Measurements from ENCODE around the gene CHRNG.

CHRNG gene

DNA sequence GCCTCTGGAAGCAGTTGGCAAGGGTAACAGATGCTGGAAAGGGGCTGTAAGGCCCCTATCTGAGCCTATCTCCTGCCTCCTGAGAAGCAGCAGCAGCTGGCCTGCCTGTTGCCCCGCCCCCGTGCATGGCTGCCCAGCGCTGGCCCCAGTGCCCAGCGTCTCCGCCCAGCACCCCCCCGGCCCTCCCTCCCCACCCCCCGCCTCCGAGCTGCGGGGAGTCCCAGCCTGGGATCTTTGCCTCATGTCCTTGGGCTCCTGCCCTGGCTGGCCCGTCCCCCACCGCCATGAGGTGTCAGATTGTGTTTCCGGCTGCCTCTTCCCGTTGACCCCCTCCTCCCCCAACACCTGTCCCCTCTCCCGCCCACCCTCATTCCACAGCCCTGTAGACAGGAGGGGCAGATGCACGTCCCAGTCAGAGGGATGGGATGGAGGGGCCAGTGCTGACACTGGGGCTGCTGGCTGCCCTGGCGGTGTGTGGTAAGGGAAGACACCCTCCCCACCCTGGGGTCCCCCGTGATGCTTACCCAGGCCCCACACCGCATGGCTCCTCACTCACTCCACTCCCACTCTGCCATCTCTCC lies 13.6 kb upstream of the CHRNG start, which contains the start of gene CHRND:
Gene CHRND (plus strand): TSS at position 370 of the 581 bp plus-strand sequence. CDS start 56 bp downstream, at position 426.
- H3K27ac ChIP-seq, result no peak within 1 kb of the TSS
- no peaks in the 10 kb centered on the region for H3K36me3 ChIP-seq
- no peak within 1 kb of the TSS for H3K4me3 ChIP-seq (ENCODE audit: low read depth in 1 of 2, low read length in 1 of 2)
- H3K4me1 ChIP-seq (ENCODE audit: control insufficient read depth in 1 of 2, insufficient read depth in 1 of 2, low read depth in 1 of 2, low read length in 1 of 2), result peaks cover 0 to 9% of the 10 kb centered on the region in 2 experiments
- H3K27me3 ChIP-seq, result peaks cover 83% of the 10 kb centered on the region
- no peaks in the 10 kb centered on the region for H3K9me3 ChIP-seq
- TF ChIP-seq, protein P1, sequence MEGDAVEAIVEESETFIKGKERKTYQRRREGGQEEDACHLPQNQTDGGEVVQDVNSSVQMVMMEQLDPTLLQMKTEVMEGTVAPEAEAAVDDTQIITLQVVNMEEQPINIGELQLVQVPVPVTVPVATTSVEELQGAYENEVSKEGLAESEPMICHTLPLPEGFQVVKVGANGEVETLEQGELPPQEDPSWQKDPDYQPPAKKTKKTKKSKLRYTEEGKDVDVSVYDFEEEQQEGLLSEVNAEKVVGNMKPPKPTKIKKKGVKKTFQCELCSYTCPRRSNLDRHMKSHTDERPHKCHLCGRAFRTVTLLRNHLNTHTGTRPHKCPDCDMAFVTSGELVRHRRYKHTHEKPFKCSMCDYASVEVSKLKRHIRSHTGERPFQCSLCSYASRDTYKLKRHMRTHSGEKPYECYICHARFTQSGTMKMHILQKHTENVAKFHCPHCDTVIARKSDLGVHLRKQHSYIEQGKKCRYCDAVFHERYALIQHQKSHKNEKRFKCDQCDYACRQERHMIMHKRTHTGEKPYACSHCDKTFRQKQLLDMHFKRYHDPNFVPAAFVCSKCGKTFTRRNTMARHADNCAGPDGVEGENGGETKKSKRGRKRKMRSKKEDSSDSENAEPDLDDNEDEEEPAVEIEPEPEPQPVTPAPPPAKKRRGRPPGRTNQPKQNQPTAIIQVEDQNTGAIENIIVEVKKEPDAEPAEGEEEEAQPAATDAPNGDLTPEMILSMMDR (IDR thresholded peaks at IDR 0.05), result no peak

DNA sequence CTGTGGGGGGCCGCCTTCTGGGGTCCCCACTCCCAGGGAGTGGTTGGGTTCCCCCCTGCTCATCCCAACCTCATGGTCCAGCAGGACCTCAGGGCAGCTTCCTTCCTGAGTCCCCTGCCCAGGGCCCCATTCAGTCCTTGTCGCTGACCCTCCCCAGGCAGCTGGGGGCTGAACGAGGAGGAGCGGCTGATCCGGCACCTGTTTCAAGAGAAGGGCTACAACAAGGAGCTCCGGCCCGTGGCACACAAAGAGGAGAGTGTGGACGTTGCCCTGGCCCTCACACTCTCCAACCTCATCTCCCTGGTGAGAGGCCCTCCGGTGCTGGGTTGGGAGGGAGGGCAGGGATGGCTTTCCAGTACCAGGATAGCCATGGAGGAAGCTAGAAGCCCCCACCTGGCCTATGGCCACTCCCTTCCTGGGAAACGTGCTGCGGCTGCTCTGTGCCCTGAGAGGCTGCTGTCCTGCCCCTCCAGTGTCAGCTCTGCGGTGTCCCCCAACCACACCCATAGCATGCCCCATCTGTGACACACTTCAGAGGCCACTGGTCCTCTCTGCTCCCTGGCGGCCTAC lies 13.0 kb upstream of the CHRNG start:
- Histone ChIP-seq H3K9me3 (no peaks in the 10 kb centered on the region), H3K36me3 (no peaks in the 10 kb centered on the region), H3K4me1 (ENCODE audit: control insufficient read depth in 1 of 2, insufficient read depth in 1 of 2, low read depth in 1 of 2, low read length in 1 of 2) (peaks cover 0 to 9% of the 10 kb centered on the region in 2 experiments), H3K4me3 (ENCODE audit: low read depth in 1 of 2, low read length in 1 of 2) (no peak overlapping the region), H3K27me3 (peaks cover 78% of the 10 kb centered on the region), H3K27ac (no peak overlapping the region)
- TF ChIP-seq, protein P1 (IDR thresholded peaks at IDR 0.05), result no peak

DNA sequence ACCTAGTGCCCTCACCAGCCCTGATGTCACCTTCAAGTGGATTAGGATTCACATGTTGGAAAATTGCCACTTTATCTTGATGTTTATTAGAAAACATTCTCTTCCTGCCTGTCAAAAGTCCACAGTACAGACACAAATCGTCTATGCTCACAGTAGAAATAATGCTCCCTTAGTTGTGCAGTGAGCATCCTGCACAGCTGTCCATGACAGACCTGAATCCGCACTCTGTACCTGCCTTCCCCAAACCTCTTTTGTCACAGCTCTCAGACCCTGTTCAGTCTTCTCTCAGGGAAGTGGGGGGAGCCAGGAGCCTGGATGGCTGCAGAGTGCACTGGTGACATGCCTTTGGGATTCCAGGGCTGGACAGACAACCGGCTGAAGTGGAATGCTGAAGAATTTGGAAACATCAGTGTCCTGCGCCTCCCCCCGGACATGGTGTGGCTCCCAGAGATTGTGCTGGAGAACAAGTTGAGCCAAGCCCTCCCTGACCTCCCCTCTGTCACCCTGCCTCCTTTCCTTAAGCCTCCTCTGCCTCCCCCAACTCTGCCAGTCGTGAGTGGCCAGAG lies 11.5 kb upstream of the CHRNG start:
- Histone ChIP-seq H3K36me3 (no peaks in the 10 kb centered on the region), H3K4me3 (ENCODE audit: low read depth in 1 of 2, low read length in 1 of 2) (no peak overlapping the region), H3K4me1 (ENCODE audit: control insufficient read depth in 1 of 2, insufficient read depth in 1 of 2, low read depth in 1 of 2, low read length in 1 of 2) (no peaks in the 10 kb centered on the region), H3K9me3 (no peaks in the 10 kb centered on the region), H3K27ac (no peak overlapping the region), H3K27me3 (peaks cover 62% of the 10 kb centered on the region)
- TF ChIP-seq, protein P1 (IDR thresholded peaks at IDR 0.05), result no peak

DNA sequence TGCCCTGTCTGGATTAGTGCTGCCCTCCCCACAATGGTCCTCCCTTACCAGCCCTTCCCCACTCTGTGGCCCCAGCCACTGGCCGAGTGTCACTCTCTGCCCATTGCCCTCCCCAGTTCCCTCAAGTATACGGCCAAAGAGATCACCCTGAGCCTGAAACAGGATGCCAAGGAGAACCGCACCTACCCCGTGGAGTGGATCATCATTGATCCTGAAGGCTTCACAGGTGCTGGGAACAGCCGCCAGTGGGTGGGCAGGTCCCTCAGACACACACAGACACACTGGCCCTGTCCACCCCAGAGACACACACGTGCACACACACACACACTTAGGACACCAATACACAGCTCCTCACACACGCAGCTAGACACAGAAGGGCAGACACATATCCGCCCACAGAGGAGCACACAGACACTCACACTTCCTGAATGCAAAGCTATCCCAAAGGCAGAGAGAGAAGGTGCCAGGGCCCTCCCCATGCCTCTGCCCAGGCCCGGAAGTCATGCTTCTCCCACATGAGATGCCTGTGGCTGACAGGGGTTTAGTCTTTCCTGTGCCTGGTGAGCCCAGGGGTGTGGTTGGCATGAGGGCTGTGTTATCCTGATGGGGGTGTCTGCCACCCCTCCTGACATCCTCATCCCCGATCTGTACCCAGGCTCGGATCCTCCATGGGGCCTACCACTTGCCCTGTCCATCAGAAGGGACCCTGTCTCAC lies 10.6 kb upstream of the CHRNG start:
- TF ChIP-seq, protein P1 (IDR thresholded peaks at IDR 0.05), result no peak
- H3K27me3 ChIP-seq, result peaks cover 53% of the 10 kb centered on the region
- H3K36me3 ChIP-seq, result no peaks in the 10 kb centered on the region
- no peaks in the 10 kb centered on the region for H3K4me1 ChIP-seq (ENCODE audit: control insufficient read depth in 1 of 2, insufficient read depth in 1 of 2, low read depth in 1 of 2, low read length in 1 of 2)
- no peak overlapping the region for H3K27ac ChIP-seq
- no peaks in the 10 kb centered on the region for H3K9me3 ChIP-seq
- H3K4me3 ChIP-seq (ENCODE audit: low read depth in 1 of 2, low read length in 1 of 2), result no peak overlapping the region

DNA sequence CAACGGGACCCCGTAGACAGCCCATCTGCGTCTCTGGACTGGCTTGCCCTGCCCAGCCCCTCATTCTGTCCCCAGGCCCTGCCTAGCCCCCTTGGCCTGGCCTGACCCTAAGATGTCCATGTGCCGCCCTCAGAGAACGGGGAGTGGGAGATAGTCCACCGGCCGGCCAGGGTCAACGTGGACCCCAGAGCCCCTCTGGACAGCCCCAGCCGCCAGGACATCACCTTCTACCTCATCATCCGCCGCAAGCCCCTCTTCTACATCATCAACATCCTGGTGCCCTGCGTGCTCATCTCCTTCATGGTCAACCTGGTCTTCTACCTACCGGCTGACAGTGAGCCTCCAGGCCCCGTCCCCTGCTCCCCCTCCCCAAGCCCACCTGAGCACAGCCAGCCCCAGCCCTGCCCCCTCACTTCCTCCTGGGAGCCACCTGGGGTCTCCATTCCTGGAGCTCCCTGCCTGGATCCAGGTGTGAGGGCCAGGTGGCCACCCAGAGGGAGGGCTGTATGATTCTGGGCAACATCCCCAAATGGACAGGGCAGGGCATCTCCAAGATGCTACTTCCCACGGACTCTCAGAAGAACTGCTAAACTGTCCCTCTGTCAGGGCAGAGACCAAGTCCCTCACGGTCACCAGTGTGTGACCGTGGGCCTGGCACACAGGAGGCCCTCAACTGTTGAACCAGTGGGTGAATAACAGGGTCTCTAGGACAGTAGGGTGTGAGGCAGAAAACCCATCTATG lies 9.5 kb upstream of the CHRNG start:
- peaks cover 42% of the 10 kb centered on the region for H3K27me3 ChIP-seq
- no peaks in the 10 kb centered on the region for H3K9me3 ChIP-seq
- no peak overlapping the region for H3K27ac ChIP-seq
- H3K4me1 ChIP-seq (ENCODE audit: control insufficient read depth in 1 of 2, insufficient read depth in 1 of 2, low read depth in 1 of 2, low read length in 1 of 2), result no peaks in the 10 kb centered on the region
- no peaks in the 10 kb centered on the region for H3K36me3 ChIP-seq
- no peak overlapping the region for H3K4me3 ChIP-seq (ENCODE audit: low read depth in 1 of 2, low read length in 1 of 2)
- TF ChIP-seq, protein P1 (IDR thresholded peaks at IDR 0.05), result no peak
